ENCODE measurements around the gene CD82.

- TF ChIP-seq CTCF (IDR thresholded peaks at IDR 0.05) (no peak), EZH2 (IDR thresholded peaks at IDR 0.05) (no peak), EZH2phosphoT487 (IDR thresholded peaks at IDR 0.05) (no peak)
Observed at GRCh38 chr11:44620328-44620725, 54.9 kb downstream of the CD82 start.
